Endothelial cell of umbilical vein (primary cell): ENCODE results near the gene TOR4A. TPM values are rescaled to one million over a fixed set of nuclear protein-coding genes. Genes with fewer than 3 reads are reported as not detected.

Experiments used
- BruUV-seq: library from RNA; stranded (reverse); fragments of 400-500 nt; replicated peaks from 2 replicates; lab custom pipeline; 2021; lab: Mats Ljungman, UMichigan
- CTCF ChIA-PET: fragments of 300-600, 350-600 bp; sonication (Branson Sonifier 250); formaldehyde crosslinking; loops from one replicate; lab custom pipeline; 2021; ENCODE audit warnings: antibody characterized with exemption, inconsistent platforms; lab: Charles Lee
- POLR2A ChIA-PET: fragments of 300-600, 350-600 bp; sonication (Branson Sonifier 250); formaldehyde crosslinking; loops from one replicate; lab custom pipeline; 2021; ENCODE audit warnings: antibody characterized with exemption, inconsistent platforms; lab: Charles Lee
- DNase-seq: peaks from one replicate; pipeline ENCODE4 v3.0.0-alpha.2; 2011; ENCODE audit warnings: low read depth, low spot score
- FAIRE-seq: peaks from 2 replicates; lab custom pipeline; 2011; peaks lifted over from hg19 to GRCh38; lab: Jason Lieb, UNC
- H2AFZ ChIP-seq: 2 replicates; pipeline ENCODE4 v1.6.0; 2012; ENCODE audit warnings: low read depth, low read length, control low read depth, inconsistent platforms
- H3K27ac ChIP-seq: 2 replicates; pipeline ENCODE4 v1.5.1; 2011; ENCODE audit warnings: low read depth, mild to moderate bottlenecking, control low read depth, low read length, moderate library complexity; ENCODE audit not compliant: insufficient read depth
- H3K27me3 ChIP-seq, 2 experiments: 2 replicates each; pipeline versions ENCODE4 v1.6.0 to v1.6.1; 2011; ENCODE audit warnings: low read length in 2 of 2, mixed read lengths in 1 of 2; ENCODE audit not compliant: control insufficient read depth in 2 of 2, insufficient read depth in 2 of 2
- H3K36me3 ChIP-seq, 2 experiments: 2 replicates in 1 of 2; 3 replicates in 1 of 2; pipeline ENCODE4 v1.5.1; 2011; ENCODE audit warnings: low read length in 2 of 2, mild to moderate bottlenecking in 1 of 2, moderate library complexity in 1 of 2; ENCODE audit not compliant: control insufficient read depth in 2 of 2, insufficient read depth in 2 of 2; ENCODE audit errors: extremely low read depth in 1 of 2
- H3K4me1 ChIP-seq: 3 replicates; pipeline ENCODE4 v1.5.1; 2011; ENCODE audit warnings: mild to moderate bottlenecking, low read length; ENCODE audit not compliant: control insufficient read depth, insufficient read depth; ENCODE audit errors: extremely low read depth
- H3K4me2 ChIP-seq: 2 replicates; pipeline ENCODE4 v1.6.1; 2011; ENCODE audit warnings: low read length, control low read depth, mixed read lengths; ENCODE audit not compliant: insufficient read depth
- H3K4me3 ChIP-seq, 3 experiments: fragments of 200-600 bp in 1 of 3; sonication (generic), shearing (Covaris generic) in 1 of 3; replicated peaks in 1 of 3; 2 replicates each; pipeline ENCODE4 v1.5.1; 2011 to 2016; ENCODE audit warnings: control low read depth in 3 of 3, low read length in 3 of 3, mild to moderate bottlenecking in 2 of 3, inconsistent platforms in 1 of 3, low read depth in 1 of 3, moderate library complexity in 1 of 3; ENCODE audit not compliant: insufficient read depth in 1 of 3
- H3K79me2 ChIP-seq: 2 replicates; pipeline ENCODE4 v1.6.0; 2012; ENCODE audit warnings: low read length, inconsistent platforms; ENCODE audit not compliant: control insufficient read depth, insufficient read depth
- H3K9ac ChIP-seq: replicated peaks from 2 replicates; pipeline ENCODE3; 2011; ENCODE audit warnings: low read length, control low read depth; ENCODE audit not compliant: insufficient read depth; ENCODE audit errors: extremely low read depth
- H3K9me1 ChIP-seq: replicated peaks from 3 replicates; pipeline ENCODE4 v1.6.0; 2011; ENCODE audit warnings: mild to moderate bottlenecking, low read length; ENCODE audit not compliant: control insufficient read depth, insufficient read depth; ENCODE audit errors: extremely low read depth
- H3K9me3 ChIP-seq: replicated peaks from 2 replicates; pipeline ENCODE4 v1.5.1; 2012; ENCODE audit warnings: low read length, inconsistent platforms; ENCODE audit not compliant: control insufficient read depth, insufficient read depth
- H4K20me1 ChIP-seq: replicated peaks from 2 replicates; pipeline ENCODE3; 2011; ENCODE audit warnings: mild to moderate bottlenecking, low read length; ENCODE audit not compliant: control insufficient read depth, insufficient read depth; ENCODE audit errors: extremely low read depth
- EZH2 ChIP-seq: IDR thresholded peaks from 2 replicates; pipeline ENCODE4 v1.6.1; 2012; ENCODE audit warnings: borderline replicate concordance, low read depth, mild to moderate bottlenecking, moderate library complexity, low read length, inconsistent platforms; ENCODE audit not compliant: severe bottlenecking
- FOS ChIP-seq: IDR thresholded peaks from 2 replicates; pipeline ENCODE4 v1.6.1; 2011; ENCODE audit warnings: mild to moderate bottlenecking, low read length, moderate library complexity, borderline replicate concordance; ENCODE audit not compliant: insufficient read depth
- GATA2 ChIP-seq: IDR thresholded peaks from 2 replicates; pipeline ENCODE4 v1.7.0; 2011; ENCODE audit warnings: low read depth, mild to moderate bottlenecking, moderate library complexity, mixed read lengths, low read length; ENCODE audit not compliant: insufficient read length, insufficient read depth
- POLR2A ChIP-seq: IDR thresholded peaks from 2 replicates; pipeline ENCODE4 v1.6.1; 2012; ENCODE audit warnings: low read depth, mild to moderate bottlenecking, control low read depth, low read length
- POLR2AphosphoS5 ChIP-seq: IDR thresholded peaks from 2 replicates; pipeline ENCODE4 v1.6.1; 2012; ENCODE audit warnings: low read depth, mild to moderate bottlenecking, control low read depth, low read length, moderate library complexity; ENCODE audit not compliant: insufficient read depth
- dilution Hi-C: fragments of 300-500 bp; cut with MboI; formaldehyde crosslinking; loops from one replicate; pipeline ENCODE4 v1.15.0; 2019; ENCODE audit warnings: low sequenced_read_pairs; ENCODE audit not compliant: extremely low pct_ligation_motif_present
- intact Hi-C: fragments of 100-400 bp; cut with micrococcal nuclease; formaldehyde crosslinking; loops from one replicate; pipeline ENCODE4 v1.10.0; 2022
- polyA plus RNA-seq, 4 experiments: library from polyadenylated mRNA; depleted of rRNA in 3 of 4; stranded (reverse) in 3 of 4; unstranded in 1 of 4; fragments of >200 nt; gene quantifications; 2 replicates each; pipeline versions ENCODE4 v1.2.1 to v1.2.3, GENCODE V29; 2011 to 2012; ENCODE audit warnings: missing spikeins in 1 of 4
- total RNA-seq: library from RNA; stranded (reverse); gene quantifications from 2 replicates; pipeline ENCODE4 v1.2.3, GENCODE V29; 2021
- TF ChIP-seq, protein P1 (sequence below), 2 donors: IDR thresholded peaks; 1 replicate in 1 of 2; 2 replicates in 1 of 2; pipeline ENCODE4 v1.5.1; 2011; ENCODE audit warnings: low read length in 2 of 2, mild to moderate bottlenecking in 2 of 2, moderate library complexity in 2 of 2, control low read depth in 1 of 2, inconsistent platforms in 1 of 2, low read depth in 1 of 2; ENCODE audit not compliant: insufficient read depth in 1 of 2; ENCODE audit errors: extremely low read depth in 1 of 2

TOR4A gene
- total and polyA plus RNA-seq, 2 donors (not counting 3 experiments of a cell fraction or from before 2014, with no cell fraction given), result 32.4 to 48.0 TPM

DNA sequence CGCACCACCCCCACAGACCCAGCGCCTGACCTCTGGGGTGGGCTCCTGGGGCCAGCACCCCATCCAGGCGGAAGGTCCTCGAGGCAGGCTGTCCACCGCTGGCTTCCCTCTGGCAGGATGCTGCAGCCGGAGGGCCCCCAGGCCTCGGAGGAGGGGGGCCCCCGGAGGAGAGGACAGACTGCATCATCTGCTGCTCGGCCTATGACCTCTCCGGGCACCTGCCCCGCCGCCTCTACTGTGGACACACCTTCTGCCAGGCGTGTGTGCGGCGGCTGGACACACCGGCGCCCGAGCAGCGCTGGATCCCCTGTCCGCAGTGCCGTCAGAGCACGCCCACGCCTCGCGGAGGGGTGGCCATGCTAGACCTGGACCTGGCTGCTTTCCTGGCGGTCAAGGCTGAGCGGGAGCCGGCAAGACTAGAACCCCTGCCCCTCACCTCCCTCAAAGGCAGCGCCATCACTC lies 49.0 kb upstream of the TOR4A start:
- Histone ChIP-seq H3K4me2 (no peak overlapping the region), H3K36me3 (no peaks in the 10 kb centered on the region), H4K20me1 (no peaks in the 10 kb centered on the region), H3K9me3 (no peaks in the 10 kb centered on the region), H3K9ac (no peak overlapping the region), H3K79me2 (no peaks in the 10 kb centered on the region), H3K27me3 (no peaks in the 10 kb centered on the region), H3K27ac (no peak overlapping the region), H3K9me1 (no peaks in the 10 kb centered on the region), H2AFZ (no peak overlapping the region), H3K4me3 (no peak overlapping the region), H3K4me1 (peaks cover 5% of the 10 kb centered on the region)
- intact Hi-C loops, result no loop called here
- CTCF ChIA-PET, result interaction anchor here (1.4 to 3.6 kb wide), 4 partner anchors 24 to 182 kb away, joined by 5 to 42 read pairs (median 13); partner anchors contain the start of genes DPP7 and NPDC1
- dilution Hi-C loops, result no loop called here
- POLR2A ChIA-PET, result interaction anchor here (2.6 kb wide), 1 partner anchor 12 kb away, joined by 6 read pairs; the partner anchor contains the start of gene TUBB4B
- TF ChIP-seq EZH2, result no peak
- TF ChIP-seq POLR2A, result no peak
- TF ChIP-seq, protein P1, sequence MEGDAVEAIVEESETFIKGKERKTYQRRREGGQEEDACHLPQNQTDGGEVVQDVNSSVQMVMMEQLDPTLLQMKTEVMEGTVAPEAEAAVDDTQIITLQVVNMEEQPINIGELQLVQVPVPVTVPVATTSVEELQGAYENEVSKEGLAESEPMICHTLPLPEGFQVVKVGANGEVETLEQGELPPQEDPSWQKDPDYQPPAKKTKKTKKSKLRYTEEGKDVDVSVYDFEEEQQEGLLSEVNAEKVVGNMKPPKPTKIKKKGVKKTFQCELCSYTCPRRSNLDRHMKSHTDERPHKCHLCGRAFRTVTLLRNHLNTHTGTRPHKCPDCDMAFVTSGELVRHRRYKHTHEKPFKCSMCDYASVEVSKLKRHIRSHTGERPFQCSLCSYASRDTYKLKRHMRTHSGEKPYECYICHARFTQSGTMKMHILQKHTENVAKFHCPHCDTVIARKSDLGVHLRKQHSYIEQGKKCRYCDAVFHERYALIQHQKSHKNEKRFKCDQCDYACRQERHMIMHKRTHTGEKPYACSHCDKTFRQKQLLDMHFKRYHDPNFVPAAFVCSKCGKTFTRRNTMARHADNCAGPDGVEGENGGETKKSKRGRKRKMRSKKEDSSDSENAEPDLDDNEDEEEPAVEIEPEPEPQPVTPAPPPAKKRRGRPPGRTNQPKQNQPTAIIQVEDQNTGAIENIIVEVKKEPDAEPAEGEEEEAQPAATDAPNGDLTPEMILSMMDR (IDR thresholded peaks at IDR 0.05; ENCODE audit: extremely low read depth in 1 of 2, insufficient read depth in 1 of 2, low read depth in 1 of 2, low read length in 2 of 2), result no peak
- TF ChIP-seq POLR2AphosphoS5, result no peak
- no peak for TF ChIP-seq FOS
- TF ChIP-seq GATA2, result no peak
- FAIRE-seq, result no peak
- no peak for DNase-seq
- no TSS peak for BruUV-seq
